ENCODE data around the gene KRT86.

DNA sequence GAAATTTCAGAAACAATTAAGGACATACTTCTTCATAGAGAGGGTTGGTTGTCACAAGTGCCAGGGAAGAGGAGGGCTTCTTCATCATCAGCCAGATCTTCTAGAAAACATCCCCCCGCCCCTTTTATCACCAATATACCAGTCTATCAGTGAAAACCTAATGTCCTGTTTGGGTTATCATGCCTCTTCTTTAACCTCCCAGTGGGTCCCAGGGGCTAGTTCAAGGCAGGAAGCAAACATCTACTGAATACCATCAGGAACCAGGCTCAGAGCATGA is 13.3 kb upstream of the KRT86 start:
- TF ChIP-seq POLR2A (IDR thresholded peaks at IDR 0.05; ENCODE audit: extremely low read depth, insufficient read length): no peak
- TF ChIP-seq, protein P1, sequence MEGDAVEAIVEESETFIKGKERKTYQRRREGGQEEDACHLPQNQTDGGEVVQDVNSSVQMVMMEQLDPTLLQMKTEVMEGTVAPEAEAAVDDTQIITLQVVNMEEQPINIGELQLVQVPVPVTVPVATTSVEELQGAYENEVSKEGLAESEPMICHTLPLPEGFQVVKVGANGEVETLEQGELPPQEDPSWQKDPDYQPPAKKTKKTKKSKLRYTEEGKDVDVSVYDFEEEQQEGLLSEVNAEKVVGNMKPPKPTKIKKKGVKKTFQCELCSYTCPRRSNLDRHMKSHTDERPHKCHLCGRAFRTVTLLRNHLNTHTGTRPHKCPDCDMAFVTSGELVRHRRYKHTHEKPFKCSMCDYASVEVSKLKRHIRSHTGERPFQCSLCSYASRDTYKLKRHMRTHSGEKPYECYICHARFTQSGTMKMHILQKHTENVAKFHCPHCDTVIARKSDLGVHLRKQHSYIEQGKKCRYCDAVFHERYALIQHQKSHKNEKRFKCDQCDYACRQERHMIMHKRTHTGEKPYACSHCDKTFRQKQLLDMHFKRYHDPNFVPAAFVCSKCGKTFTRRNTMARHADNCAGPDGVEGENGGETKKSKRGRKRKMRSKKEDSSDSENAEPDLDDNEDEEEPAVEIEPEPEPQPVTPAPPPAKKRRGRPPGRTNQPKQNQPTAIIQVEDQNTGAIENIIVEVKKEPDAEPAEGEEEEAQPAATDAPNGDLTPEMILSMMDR (IDR thresholded peaks at IDR 0.05; ENCODE audit: low read depth, low read length): no peak
- no peak for TF ChIP-seq MAX (IDR thresholded peaks at IDR 0.05; ENCODE audit: low read depth, low read length)
- TF ChIP-seq MYC (IDR thresholded peaks at IDR 0.05; ENCODE audit: low read depth, low read length): no peak

Measured in NB4 (cell line).